Epithelial cell of proximal tubule (primary cell): ENCODE results near the gene SUV39H1. TPM values are rescaled to one million over a fixed set of nuclear protein-coding genes. Genes with fewer than 3 reads are reported as not detected.
"Not testable (repeated sequence)": the region's sequence is repeated elsewhere in the genome, so short reads cannot be mapped to it uniquely, and the experiment has no call there.

Experiments
- DNase-seq: peaks from one replicate; pipeline ENCODE4 v3.0.0-alpha.2; 2011; ENCODE audit warnings: low read depth
- H3K4me3 ChIP-seq: 2 replicates; pipeline ENCODE4 v1.5.1; 2011; ENCODE audit warnings: low read depth, mild to moderate bottlenecking, low read length
- CTCF ChIP-seq: conservative IDR thresholded peaks from 2 replicates; pipeline ENCODE4 v1.5.1; 2012; ENCODE audit warnings: low read depth, mild to moderate bottlenecking, low read length
- total RNA-seq: library from RNA; depleted of rRNA; stranded (reverse); fragments of >200 nt; gene quantifications from 2 replicates; pipeline ENCODE4 v1.2.3, GENCODE V29; 2015

Gene SUV39H1
- total RNA-seq, 1 donor from 2014 or later, result 13.3 TPM

GRCh38 chrX:48681539-48682183 lies 14.9 kb upstream of the SUV39H1 start:
- no peak overlapping the region for H3K4me3 ChIP-seq
- TF ChIP-seq CTCF, result no peak
- DNase-seq, result no peak

GRCh38 chrX:48682795-48683194 lies 13.7 kb upstream of the SUV39H1 start:
- not testable (repeated sequence) for DNase-seq, H3K4me3 ChIP-seq

- TF ChIP-seq CTCF, result no peak
- DNase-seq, result no peak
- no peak within 1 kb of the TSS for H3K4me3 ChIP-seq
Observed at GRCh38 chrX:48683411-48683982, 13.0 kb upstream of the SUV39H1 start, which contains the start of gene WAS. Gene WAS, plus strand, starts transcription at chrX:48683799. Its CDS starts 55 bp downstream, at chrX:48683854.

- TF ChIP-seq CTCF, result no peak
- H3K4me3 ChIP-seq, result no peak overlapping the region
- DNase-seq, result no peak
Observed at GRCh38 chrX:48684134-48684533, 12.4 kb upstream of the SUV39H1 start.

- no peak for DNase-seq
Observed at GRCh38 chrX:48685416-48685815, 11.1 kb upstream of the SUV39H1 start.

GRCh38 chrX:48688531-48689150 lies 7.9 kb upstream of the SUV39H1 start:
- no peak for TF ChIP-seq CTCF
- DNase-seq, result no peak
- no peak overlapping the region for H3K4me3 ChIP-seq

More at GRCh38 chrX:48685416-48685815, 11.1 kb upstream of the SUV39H1 start:
- H3K4me3 ChIP-seq, result no peak overlapping the region
- TF ChIP-seq CTCF, result no peak

GRCh38 chrX:48689208-48689920 lies 7.2 kb upstream of the SUV39H1 start:
- TF ChIP-seq CTCF, result no peak
- H3K4me3 ChIP-seq, result no peak overlapping the region
- DNase-seq, result no peak

- not testable (repeated sequence) for H3K4me3 ChIP-seq, DNase-seq
Observed at GRCh38 chrX:48691746-48692145, 4.8 kb upstream of the SUV39H1 start.
